Colonic mucosa (tissue), 4 donors: Measurements from ENCODE around the gene MRGPRD. TPM values are rescaled to one million over a fixed set of nuclear protein-coding genes. Genes with fewer than 3 reads are reported as not detected.

Experiments used
- DNase-seq: peaks from one replicate; pipeline ENCODE4 v3.0.0-alpha.2; 2020
- H3K27ac ChIP-seq: fragments of 200-600 bp; one replicate; pipeline ENCODE4 v1.8.0; 2021
- H3K27me3 ChIP-seq: fragments of 200-600 bp; one replicate; pipeline ENCODE4 v1.8.0; 2021
- H3K36me3 ChIP-seq: fragments of 200-600 bp; one replicate; pipeline ENCODE4 v1.8.0; 2021
- H3K4me1 ChIP-seq: fragments of 200-600 bp; one replicate; pipeline ENCODE4 v1.8.0; 2021; ENCODE audit warnings: mild to moderate bottlenecking
- H3K4me3 ChIP-seq: fragments of 200-600 bp; one replicate; pipeline ENCODE4 v1.8.0; 2021
- H3K9ac ChIP-seq, 2 donors: one replicate each; pipeline ENCODE4 v1.7.0; 2013; ENCODE audit warnings: control low read depth in 2 of 2, low read depth in 2 of 2, low read length in 2 of 2
- H3K9me3 ChIP-seq: fragments of 200-600 bp; one replicate; pipeline ENCODE4 v1.8.0; 2021
- intact Hi-C: fragments of 100-400 bp; cut with DNase I; formaldehyde crosslinking; loops from one replicate; pipeline ENCODE4 v1.14.1; 2022
- total RNA-seq, 2 donors: library from RNA; stranded (reverse); fragmentation: NEBNext Ultra II Directional in 1 of 2; extraction: Animal tissue kit (Norgen Biotek cat#: 25700) in 1 of 2; gene quantifications; one replicate each; pipeline ENCODE4 v1.2.1, GENCODE V29; 2021
- TF ChIP-seq, protein P1 (sequence below): fragments of 200-600 bp; IDR thresholded peaks from one replicate; pipeline ENCODE4 v1.8.0; 2022; ENCODE audit warnings: antibody characterized with exemption, mild to moderate bottlenecking
- donor health status: healthy.
- donor health status: DM: no; HTN: no; CAD: no.
- donor health status: DM: no; HTN: no; CAD: no.

The MRGPRD gene
- total RNA-seq, 2 donors from 2014 or later: not detected

DNA sequence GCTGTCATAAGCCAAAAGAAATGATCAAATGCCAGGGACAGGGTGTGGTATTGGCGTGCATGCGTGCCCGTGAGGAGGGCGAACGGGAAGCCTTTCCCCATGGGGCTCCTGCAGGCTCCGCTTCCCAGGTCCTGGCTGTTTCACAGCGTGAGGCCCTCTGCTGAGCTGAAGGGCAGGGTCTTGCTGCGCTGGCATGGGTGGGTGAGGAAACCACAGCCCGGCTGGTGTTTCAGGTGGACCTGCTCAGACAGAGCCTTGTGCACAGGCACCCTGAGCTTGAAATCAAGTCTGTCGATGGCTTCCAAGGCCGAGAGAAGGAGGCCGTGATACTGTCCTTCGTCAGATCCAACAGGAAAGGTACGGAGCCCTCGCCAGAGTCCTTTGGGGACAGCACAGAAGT lies 45.7 kb downstream of the MRGPRD start:
- H3K36me3 ChIP-seq: peaks cover 16% of the 10 kb centered on the region

GRCh38 chr11:68934666-68935065 lies 46.1 kb downstream of the MRGPRD start:
- no peak for DNase-seq
- intact Hi-C loops: no loop called here
- TF ChIP-seq, protein P1, sequence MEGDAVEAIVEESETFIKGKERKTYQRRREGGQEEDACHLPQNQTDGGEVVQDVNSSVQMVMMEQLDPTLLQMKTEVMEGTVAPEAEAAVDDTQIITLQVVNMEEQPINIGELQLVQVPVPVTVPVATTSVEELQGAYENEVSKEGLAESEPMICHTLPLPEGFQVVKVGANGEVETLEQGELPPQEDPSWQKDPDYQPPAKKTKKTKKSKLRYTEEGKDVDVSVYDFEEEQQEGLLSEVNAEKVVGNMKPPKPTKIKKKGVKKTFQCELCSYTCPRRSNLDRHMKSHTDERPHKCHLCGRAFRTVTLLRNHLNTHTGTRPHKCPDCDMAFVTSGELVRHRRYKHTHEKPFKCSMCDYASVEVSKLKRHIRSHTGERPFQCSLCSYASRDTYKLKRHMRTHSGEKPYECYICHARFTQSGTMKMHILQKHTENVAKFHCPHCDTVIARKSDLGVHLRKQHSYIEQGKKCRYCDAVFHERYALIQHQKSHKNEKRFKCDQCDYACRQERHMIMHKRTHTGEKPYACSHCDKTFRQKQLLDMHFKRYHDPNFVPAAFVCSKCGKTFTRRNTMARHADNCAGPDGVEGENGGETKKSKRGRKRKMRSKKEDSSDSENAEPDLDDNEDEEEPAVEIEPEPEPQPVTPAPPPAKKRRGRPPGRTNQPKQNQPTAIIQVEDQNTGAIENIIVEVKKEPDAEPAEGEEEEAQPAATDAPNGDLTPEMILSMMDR: no peak
- Histone ChIP-seq H3K4me1 (no peaks in the 10 kb centered on the region), H3K9me3 (no peaks in the 10 kb centered on the region), H3K27ac (no peak overlapping the region), H3K4me3 (no peak overlapping the region), H3K9ac (no peak overlapping the region), H3K36me3 (peaks cover 16% of the 10 kb centered on the region), H3K27me3 (no peaks in the 10 kb centered on the region)

More for the DNA sequence above, 45.7 kb downstream of the MRGPRD start:
- no peak overlapping the region for H3K9ac ChIP-seq
- no peaks in the 10 kb centered on the region for H3K27me3 ChIP-seq
- intact Hi-C loops: no loop called here
- H3K4me1 ChIP-seq: no peaks in the 10 kb centered on the region
- TF ChIP-seq, protein P1: no peak
- DNase-seq: no peak
- no peaks in the 10 kb centered on the region for H3K9me3 ChIP-seq
- H3K27ac ChIP-seq: no peak overlapping the region
- H3K4me3 ChIP-seq: no peak overlapping the region

- TF ChIP-seq, protein P1: no peak
- intact Hi-C loops: no loop called here
- H3K9me3 ChIP-seq: no peaks in the 10 kb centered on the region
- H3K27ac ChIP-seq: no peak overlapping the region
- no peaks in the 10 kb centered on the region for H3K27me3 ChIP-seq
- H3K36me3 ChIP-seq: peaks cover 20% of the 10 kb centered on the region
- no peaks in the 10 kb centered on the region for H3K4me1 ChIP-seq
- DNase-seq: no peak
- no peak overlapping the region for H3K9ac ChIP-seq
- no peak overlapping the region for H3K4me3 ChIP-seq
Measured at GRCh38 chr11:68934321-68934645, 46.5 kb downstream of the MRGPRD start.

- H3K4me1 ChIP-seq: no peaks in the 10 kb centered on the region
- intact Hi-C loops: no loop called here
- DNase-seq: no peak
- no peak overlapping the region for H3K27ac ChIP-seq
- no peaks in the 10 kb centered on the region for H3K9me3 ChIP-seq
- H3K27me3 ChIP-seq: no peaks in the 10 kb centered on the region
- H3K4me3 ChIP-seq: no peak overlapping the region
- H3K9ac ChIP-seq: peak overlapping the region in 1 of 2 donors; percentile 24
- peaks cover 24% of the 10 kb centered on the region for H3K36me3 ChIP-seq
- TF ChIP-seq, protein P1: no peak
Measured at GRCh38 chr11:68933605-68934320, 47.0 kb downstream of the MRGPRD start.

- H3K27me3 ChIP-seq: no peaks in the 10 kb centered on the region
- H3K9me3 ChIP-seq: no peaks in the 10 kb centered on the region
- H3K4me1 ChIP-seq: no peaks in the 10 kb centered on the region
- no peak overlapping the region for H3K4me3 ChIP-seq
- no peak overlapping the region for H3K9ac ChIP-seq
- DNase-seq: no peak
- H3K27ac ChIP-seq: no peak overlapping the region
- intact Hi-C loops: no loop called here
- peaks cover 24% of the 10 kb centered on the region for H3K36me3 ChIP-seq
- TF ChIP-seq, protein P1: no peak
Measured at GRCh38 chr11:68932933-68933577, 47.7 kb downstream of the MRGPRD start.
